ENCODE data around the gene ATP6V1F. TPM values are rescaled to one million over a fixed set of nuclear protein-coding genes. Genes with fewer than 3 reads are reported as not detected.

The ATP6V1F gene
- total RNA-seq, 5 donors from 2014 or later (not counting 1 experiment from before 2014, with no cell fraction given) = 62.6 to 78.1 (median 75.5) TPM

DNA sequence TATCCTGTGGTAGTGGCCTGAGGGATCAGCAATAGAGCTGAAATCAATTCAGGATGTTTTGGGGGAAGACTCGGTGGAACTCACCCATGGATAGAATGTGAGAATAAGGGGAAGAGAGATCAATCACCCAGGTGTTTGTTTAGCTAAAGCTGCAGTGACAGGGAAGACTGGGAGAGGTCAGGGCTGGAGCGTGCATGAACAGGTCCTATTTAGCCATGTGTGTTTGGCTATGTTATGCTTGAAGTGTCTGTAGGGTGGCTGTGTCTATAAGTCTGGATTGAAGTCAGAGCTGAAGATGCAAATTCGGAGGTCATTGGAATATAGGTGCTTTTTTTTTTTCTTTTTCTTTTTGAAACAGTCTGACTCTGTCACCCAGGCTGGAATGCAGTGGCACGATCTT is 4.6 kb downstream of the ATP6V1F start:
- Mint-ChIP-seq H3K27ac (no peak overlapping the region), H3K9me3 (no peaks in the 10 kb centered on the region), H3K27me3 (peaks cover 0 to 7% of the 10 kb centered on the region in 2 donors), H3K4me1 (peaks cover 33 to 44% (median 35%) of the 10 kb centered on the region in 3 donors), H3K4me3 (peak overlapping the region in 1 of 3 donors; percentile 9), H3K36me3 (peaks cover 13% of the 10 kb centered on the region)
- 91% methylated on average over 3 of the region's 4 CpGs for WGBS (ENCODE audit: insufficient coverage)
- Histone ChIP-seq H3K36me3 (ENCODE audit: control insufficient read depth in 2 of 2, extremely low read depth in 1 of 2, insufficient read depth in 1 of 2, low read length in 1 of 2) (peaks cover 0 to 16% of the 10 kb centered on the region in 2 donors), H3K27ac (ENCODE audit: low read length) (no peak overlapping the region), H3K4me1 (ENCODE audit: control insufficient read depth in 1 of 2, extremely low read depth in 1 of 2, insufficient read depth in 2 of 2, low read length in 2 of 2) (peaks cover 5 to 36% of the 10 kb centered on the region in 2 experiments), H3K27me3 (replicated peaks in 1 of 2; ENCODE audit: control insufficient read depth in 2 of 2, extremely low read depth in 1 of 2, insufficient read depth in 2 of 2, low read length in 1 of 2) (peaks cover 0 to 18% of the 10 kb centered on the region in 2 experiments), H3K9me3 (no peaks in the 10 kb centered on the region), H3K4me3 (ENCODE audit: control insufficient read depth in 1 of 2, extremely low read depth in 1 of 2, low read length in 1 of 2) (no peak overlapping the region)
- DNase-seq (no peak), ATAC-seq (replicated peaks in 1 of 4) (no peak)
- ChIA-PET POLR2A (interaction anchor here in 1 of 2 donors (0.9 kb wide), 1 partner anchor 342 kb away, joined by 3 read pairs; no protein-coding TSS in a partner anchor), CTCF (no interaction called here)

DNA sequence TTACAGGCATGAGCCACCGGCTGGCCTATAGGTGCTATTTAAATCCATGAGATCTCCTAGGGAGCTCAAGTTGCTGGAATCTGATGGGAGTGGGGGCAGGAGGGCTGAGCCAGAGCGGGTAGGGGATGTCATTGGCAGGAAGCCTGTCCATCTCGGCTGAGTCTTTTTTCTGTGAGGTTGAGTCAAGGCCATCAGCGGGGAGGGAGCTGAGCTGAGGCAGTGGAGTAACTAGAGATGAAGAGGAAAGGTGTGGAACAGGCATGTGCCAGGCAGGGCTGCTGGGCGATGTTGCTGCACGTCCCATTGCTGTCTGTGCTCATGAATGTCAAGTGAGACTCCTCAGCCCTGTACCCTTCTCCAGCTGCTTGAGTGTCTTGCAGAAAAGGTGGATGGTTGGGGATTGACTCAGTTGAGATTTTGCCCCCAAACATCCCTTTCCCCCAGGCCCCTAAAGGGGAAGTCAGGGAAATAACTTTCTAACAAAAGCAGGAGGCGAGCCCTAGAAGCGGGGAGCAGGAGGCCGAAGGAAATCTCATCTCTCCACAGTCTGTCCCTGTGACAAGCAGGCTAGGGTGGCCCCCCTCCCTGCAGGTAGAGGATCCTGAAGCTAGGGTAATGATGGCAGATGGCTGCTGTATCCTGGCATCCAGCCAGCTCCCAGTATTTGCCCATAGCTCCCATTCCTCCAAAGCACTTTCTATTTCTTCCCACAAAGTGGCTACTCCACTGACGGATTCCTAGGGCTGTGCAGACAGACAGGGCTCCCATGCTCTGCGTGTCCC is 5.4 kb downstream of the ATP6V1F start:
- Mint-ChIP-seq H3K27ac (no peak overlapping the region), H3K4me1 (peaks cover 27 to 38% (median 28%) of the 10 kb centered on the region in 3 donors), H3K4me3 (peak overlapping the region; percentile 55 to 65 (median 56)), H3K36me3 (peaks cover 13% of the 10 kb centered on the region), H3K9me3 (no peaks in the 10 kb centered on the region), H3K27me3 (peaks cover 0 to 7% of the 10 kb centered on the region in 2 donors)
- H3K4me1 ChIP-seq (ENCODE audit: control insufficient read depth in 1 of 2, extremely low read depth in 1 of 2, insufficient read depth in 2 of 2, low read length in 2 of 2) = peaks cover 5 to 31% of the 10 kb centered on the region in 2 experiments
- H3K27ac ChIP-seq (ENCODE audit: low read length) = no peak overlapping the region
- CTCF ChIA-PET = no interaction called here
- peaks cover 0 to 16% of the 10 kb centered on the region in 2 donors for H3K36me3 ChIP-seq (ENCODE audit: control insufficient read depth in 2 of 2, extremely low read depth in 1 of 2, insufficient read depth in 1 of 2, low read length in 1 of 2)
- ATAC-seq (replicated peaks in 1 of 4) = no peak
- POLR2A ChIA-PET = no interaction called here
- H3K4me3 ChIP-seq (ENCODE audit: control insufficient read depth in 1 of 2, extremely low read depth in 1 of 2, low read length in 1 of 2) = no peak overlapping the region
- DNase-seq = no peak
- no peaks in the 10 kb centered on the region for H3K9me3 ChIP-seq
- 93% methylated on average over 5 of the region's 11 CpGs for WGBS (ENCODE audit: insufficient coverage)
- H3K27me3 ChIP-seq (replicated peaks in 1 of 2; ENCODE audit: control insufficient read depth in 2 of 2, extremely low read depth in 1 of 2, insufficient read depth in 2 of 2, low read length in 1 of 2) = peaks cover 0 to 20% of the 10 kb centered on the region in 2 experiments

DNA sequence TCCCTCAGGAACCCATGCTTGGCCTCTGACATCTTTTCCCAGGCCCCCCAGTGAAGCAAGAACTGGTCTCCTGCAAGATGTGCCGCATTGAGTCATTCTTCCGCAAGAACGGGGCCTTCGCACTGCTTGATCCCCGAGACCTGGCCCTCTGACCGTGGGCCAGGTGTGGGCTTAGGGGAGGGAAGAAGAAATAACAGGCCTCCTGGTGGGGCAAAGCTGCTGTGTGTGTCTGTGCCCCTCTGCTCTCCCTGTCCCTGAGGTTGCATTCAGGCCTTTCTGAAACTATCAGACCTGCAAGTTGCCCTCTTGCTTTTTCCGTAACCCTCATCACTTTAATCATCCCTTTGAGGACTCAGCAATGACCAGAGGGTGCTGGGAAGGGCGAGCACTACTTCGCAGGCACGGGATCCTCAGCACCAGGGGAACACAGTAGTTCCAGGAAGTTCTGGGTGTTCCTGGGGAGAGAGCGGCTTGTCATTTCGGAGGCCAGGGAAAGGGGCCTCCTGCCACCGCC is 6.0 kb downstream of the ATP6V1F start:
- Histone ChIP-seq H3K4me3 (ENCODE audit: control insufficient read depth in 1 of 2, extremely low read depth in 1 of 2, low read length in 1 of 2) (peak overlapping the region; percentile 55 to 60), H3K4me1 (ENCODE audit: control insufficient read depth in 1 of 2, extremely low read depth in 1 of 2, insufficient read depth in 2 of 2, low read length in 2 of 2) (peaks cover under 1 to 24% of the 10 kb centered on the region in 2 experiments), H3K27ac (ENCODE audit: low read length) (no peak overlapping the region), H3K9me3 (no peaks in the 10 kb centered on the region), H3K27me3 (replicated peaks in 1 of 2; ENCODE audit: control insufficient read depth in 2 of 2, extremely low read depth in 1 of 2, insufficient read depth in 2 of 2, low read length in 1 of 2) (peaks cover 0 to 26% of the 10 kb centered on the region in 2 experiments), H3K36me3 (ENCODE audit: control insufficient read depth in 2 of 2, extremely low read depth in 1 of 2, insufficient read depth in 1 of 2, low read length in 1 of 2) (peaks cover 0 to 16% of the 10 kb centered on the region in 2 donors)
- Mint-ChIP-seq H3K36me3 (peaks cover 13% of the 10 kb centered on the region), H3K9me3 (no peaks in the 10 kb centered on the region), H3K4me1 (peaks cover 23 to 32% (median 26%) of the 10 kb centered on the region in 3 donors), H3K27ac (no peak overlapping the region), H3K4me3 (peak overlapping the region; percentile 55 to 65 (median 56)), H3K27me3 (peaks cover 0 to 7% of the 10 kb centered on the region in 2 donors)
- ATAC-seq (replicated peaks in 1 of 4) (no peak), DNase-seq (no peak)
- WGBS (ENCODE audit: insufficient coverage) = 65% methylated on average over 7 of the region's 13 CpGs
- CTCF ChIA-PET = no interaction called here
- POLR2A ChIA-PET = no interaction called here

DNA sequence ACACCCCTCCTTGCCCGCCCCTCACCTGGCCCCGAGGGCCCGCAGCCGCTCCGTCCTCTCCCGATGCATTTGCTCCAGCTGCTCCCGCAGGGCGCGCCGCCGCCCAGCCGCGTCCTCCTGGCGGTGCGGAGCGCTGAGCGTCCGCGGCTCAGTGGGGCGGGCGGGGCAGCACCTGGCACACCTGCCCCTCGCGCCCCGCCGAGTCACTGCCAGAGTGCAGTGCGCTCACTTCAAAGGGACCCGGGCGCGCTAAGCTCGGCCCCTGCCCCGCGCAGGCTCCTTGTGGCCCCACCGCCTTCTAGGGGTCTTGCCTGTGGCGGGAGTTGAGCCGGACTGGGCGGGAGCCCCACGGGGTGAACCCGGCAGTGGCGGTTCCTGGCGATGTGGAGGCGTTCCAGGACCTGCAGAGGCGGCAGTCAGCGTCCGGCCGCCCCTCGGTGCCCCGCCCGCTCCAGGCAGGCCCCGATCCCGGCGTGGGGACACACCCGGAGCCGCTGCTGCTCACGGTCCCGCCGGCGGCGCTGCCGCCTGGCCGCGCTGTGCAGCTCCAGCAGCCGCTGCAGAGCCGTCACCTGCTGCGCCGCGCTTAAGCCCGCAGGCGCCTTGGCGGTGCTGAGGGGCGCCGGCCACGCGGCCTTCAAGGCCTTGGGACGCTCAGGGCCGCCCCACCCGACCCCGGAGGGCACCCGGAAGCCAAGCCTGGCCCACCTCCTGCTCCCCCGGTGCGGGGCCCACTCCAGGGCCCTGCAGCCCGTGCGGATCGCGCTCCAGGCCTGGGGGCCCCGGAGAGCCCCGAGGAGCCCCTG is 6.7 kb downstream of the ATP6V1F start:
- Histone ChIP-seq H3K27ac (ENCODE audit: low read length) (no peak overlapping the region), H3K4me1 (ENCODE audit: control insufficient read depth in 1 of 2, extremely low read depth in 1 of 2, insufficient read depth in 2 of 2, low read length in 2 of 2) (peaks cover 0 to 18% of the 10 kb centered on the region in 2 experiments), H3K4me3 (ENCODE audit: control insufficient read depth in 1 of 2, extremely low read depth in 1 of 2, low read length in 1 of 2) (peak overlapping the region; percentile 55 to 60), H3K27me3 (replicated peaks in 1 of 2; ENCODE audit: control insufficient read depth in 2 of 2, extremely low read depth in 1 of 2, insufficient read depth in 2 of 2, low read length in 1 of 2) (peaks cover 0 to 27% of the 10 kb centered on the region in 2 experiments), H3K36me3 (ENCODE audit: control insufficient read depth in 2 of 2, extremely low read depth in 1 of 2, insufficient read depth in 1 of 2, low read length in 1 of 2) (peaks cover 0 to 16% of the 10 kb centered on the region in 2 donors), H3K9me3 (no peaks in the 10 kb centered on the region)
- no peaks in the 10 kb centered on the region for H3K9me3 Mint-ChIP-seq
- peak overlapping the region; percentile 56 to 86 (median 65) for H3K4me3 Mint-ChIP-seq
- 2% methylated on average over 86 of the region's 86 CpGs for WGBS (ENCODE audit: insufficient coverage)
- peaks cover 19 to 29% (median 22%) of the 10 kb centered on the region in 3 donors for H3K4me1 Mint-ChIP-seq
- CTCF ChIA-PET = no interaction called here
- POLR2A ChIA-PET = no interaction called here
- H3K36me3 Mint-ChIP-seq = peaks cover 13% of the 10 kb centered on the region
- H3K27me3 Mint-ChIP-seq = peaks cover 0 to 7% of the 10 kb centered on the region in 2 donors
- DNase-seq (peak in 27 of 35 experiments; percentile 4 to 64 (median 32)), ATAC-seq (replicated peaks in 1 of 4) (peak; percentile 79 to 88 (median 86))
- no peak overlapping the region for H3K27ac Mint-ChIP-seq

DNA sequence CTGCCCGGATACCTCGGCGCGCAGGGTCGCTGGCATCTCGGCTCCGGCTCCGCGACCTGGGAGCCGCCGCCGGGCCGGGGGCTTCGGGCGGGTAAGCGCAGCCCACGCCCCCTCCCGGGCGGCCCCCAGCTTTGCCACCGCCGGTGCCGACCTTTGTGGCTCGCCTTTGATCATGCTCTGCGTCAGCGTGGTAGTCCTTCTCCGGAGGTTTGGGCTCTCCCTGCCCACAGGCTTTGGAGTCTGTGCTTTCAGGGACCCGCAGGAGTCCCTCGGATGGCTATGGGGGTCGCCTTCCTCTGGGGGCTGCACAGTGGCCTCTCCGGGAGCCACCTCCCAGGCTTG is 7.3 kb downstream of the ATP6V1F start:
- H3K4me1 Mint-ChIP-seq = peaks cover 18 to 24% (median 19%) of the 10 kb centered on the region in 3 donors
- peak overlapping the region; percentile 55 to 60 for H3K4me3 ChIP-seq (ENCODE audit: control insufficient read depth in 1 of 2, extremely low read depth in 1 of 2, low read length in 1 of 2)
- H3K4me3 Mint-ChIP-seq = peak overlapping the region; percentile 74 to 86 (median 76)
- peaks cover 0 to 31% of the 10 kb centered on the region in 2 experiments for H3K27me3 ChIP-seq (replicated peaks in 1 of 2; ENCODE audit: control insufficient read depth in 2 of 2, extremely low read depth in 1 of 2, insufficient read depth in 2 of 2, low read length in 1 of 2)
- ATAC-seq (replicated peaks in 1 of 4) (peak; percentile 32 to 54 (median 36)), DNase-seq (peak in 3 of 35 experiments; percentile 7 to 30 (median 17))
- no peaks in the 10 kb centered on the region for H3K9me3 ChIP-seq
- no peaks in the 10 kb centered on the region for H3K9me3 Mint-ChIP-seq
- peaks cover 9% of the 10 kb centered on the region for H3K36me3 Mint-ChIP-seq
- H3K27ac ChIP-seq (ENCODE audit: low read length) = no peak overlapping the region
- ChIA-PET CTCF (no interaction called here), POLR2A (no interaction called here)
- WGBS (ENCODE audit: insufficient coverage) = 7% methylated on average over 30 of the region's 30 CpGs
- peaks cover 0 to 15% of the 10 kb centered on the region in 2 experiments for H3K4me1 ChIP-seq (ENCODE audit: control insufficient read depth in 1 of 2, extremely low read depth in 1 of 2, insufficient read depth in 2 of 2, low read length in 2 of 2)
- peaks cover 0 to 7% of the 10 kb centered on the region in 2 donors for H3K27me3 Mint-ChIP-seq
- H3K36me3 ChIP-seq (ENCODE audit: control insufficient read depth in 2 of 2, extremely low read depth in 1 of 2, insufficient read depth in 1 of 2, low read length in 1 of 2) = peaks cover 0 to 14% of the 10 kb centered on the region in 2 donors
- no peak overlapping the region for H3K27ac Mint-ChIP-seq

DNA sequence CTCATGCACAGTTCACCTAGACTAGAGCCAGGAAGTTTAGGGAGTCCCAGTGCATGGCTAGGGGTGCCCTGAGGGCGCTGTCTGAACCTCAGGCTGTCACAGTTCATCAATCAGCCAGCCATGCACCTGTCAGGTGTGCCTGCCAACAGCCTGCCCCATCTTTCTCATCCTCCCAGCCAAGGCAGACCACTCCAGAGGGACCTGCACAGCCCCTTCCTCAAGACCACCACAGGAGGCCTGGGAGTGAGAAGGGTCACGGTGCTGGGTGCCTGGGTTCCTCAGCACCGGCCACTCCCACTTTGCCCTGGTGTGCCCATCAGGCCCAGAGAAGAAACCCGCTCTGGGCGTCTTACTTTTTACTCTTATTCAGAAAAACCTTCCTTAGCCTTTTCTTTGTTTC is 8.4 kb downstream of the ATP6V1F start:
- Mint-ChIP-seq H3K27ac (no peak overlapping the region), H3K27me3 (peaks cover 0 to 7% of the 10 kb centered on the region in 2 donors), H3K4me3 (peak overlapping the region in 2 of 3 donors; percentile 41 to 86), H3K4me1 (peaks cover 8 to 14% (median 11%) of the 10 kb centered on the region in 3 donors), H3K9me3 (no peaks in the 10 kb centered on the region), H3K36me3 (no peaks in the 10 kb centered on the region)
- H3K27me3 ChIP-seq (replicated peaks in 1 of 2; ENCODE audit: control insufficient read depth in 2 of 2, extremely low read depth in 1 of 2, insufficient read depth in 2 of 2, low read length in 1 of 2) = peaks cover 0 to 31% of the 10 kb centered on the region in 2 experiments
- ATAC-seq (replicated peaks in 1 of 4) (no peak), DNase-seq (no peak)
- peaks cover 0 to 15% of the 10 kb centered on the region in 2 experiments for H3K4me1 ChIP-seq (ENCODE audit: control insufficient read depth in 1 of 2, extremely low read depth in 1 of 2, insufficient read depth in 2 of 2, low read length in 2 of 2)
- ChIA-PET POLR2A (no interaction called here), CTCF (interaction anchor here in 1 of 2 donors (0.9 kb wide), 1 partner anchor 14 kb away, joined by 3 read pairs; no protein-coding TSS in a partner anchor)
- no peak overlapping the region for H3K4me3 ChIP-seq (ENCODE audit: control insufficient read depth in 1 of 2, extremely low read depth in 1 of 2, low read length in 1 of 2)
- H3K36me3 ChIP-seq (ENCODE audit: control insufficient read depth in 2 of 2, extremely low read depth in 1 of 2, insufficient read depth in 1 of 2, low read length in 1 of 2) = peaks cover 0 to 3% of the 10 kb centered on the region in 2 donors
- WGBS (ENCODE audit: insufficient coverage) = 86% methylated on average over 2 of the region's 5 CpGs
- H3K9me3 ChIP-seq = no peaks in the 10 kb centered on the region
- H3K27ac ChIP-seq (ENCODE audit: low read length) = no peak overlapping the region
